Type B pancreatic cell (in vitro differentiated cells): ENCODE data around the gene TSC22D3. TPM values are rescaled to one million over a fixed set of nuclear protein-coding genes. Genes with fewer than 3 reads are reported as not detected.

Experiments used
- DNase-seq: peaks from one replicate; pipeline ENCODE4 v3.0.0; 2021; ENCODE audit warnings: mixed read lengths; ENCODE audit not compliant: unreplicated experiment; ENCODE audit errors: extremely low spot score
- H3K27ac Mint-ChIP-seq: 2 replicates; pipeline ENCODE4 v1.8.0; 2021; ENCODE audit warnings: mild to moderate bottlenecking, mixed read lengths
- H3K27me3 Mint-ChIP-seq: 2 replicates; pipeline ENCODE4 v1.8.0; 2021; ENCODE audit warnings: mixed read lengths
- H3K36me3 Mint-ChIP-seq: 2 replicates; pipeline ENCODE4 v1.8.0; 2021; ENCODE audit warnings: mixed read lengths
- H3K4me1 Mint-ChIP-seq: one replicate; pipeline ENCODE4 v1.8.0; 2021; ENCODE audit warnings: mixed read lengths; ENCODE audit not compliant: unreplicated experiment
- H3K4me3 Mint-ChIP-seq: 2 replicates; pipeline ENCODE4 v1.8.0; 2021; ENCODE audit warnings: mild to moderate bottlenecking, mixed read lengths
- H3K9me3 Mint-ChIP-seq: 2 replicates; pipeline ENCODE4 v1.8.0; 2021; ENCODE audit warnings: mixed read lengths
- CTCF ChIP-seq: fragments of 200-600 bp; sonication (generic); conservative IDR thresholded peaks from 2 replicates; pipeline ENCODE4 v1.5.0; 2021; ENCODE audit warnings: antibody characterized with exemption, mild to moderate bottlenecking
- total RNA-seq: library from RNA; stranded (reverse); gene quantifications from 2 replicates; pipeline ENCODE4 v1.2.1, GENCODE V29; 2021; ENCODE audit warnings: low replicate concordance

TSC22D3 gene
- total RNA-seq, 1 donor from 2014 or later: 34.2 TPM

GRCh38 chrX:107775000-107775733 lies 420 bp downstream of the TSC22D3 start:
- peak; percentile 20 for TF ChIP-seq CTCF
- Mint-ChIP-seq H3K27me3 (peaks cover 51% of the 10 kb centered on the region), H3K36me3 (no peaks in the 10 kb centered on the region), H3K9me3 (no peaks in the 10 kb centered on the region), H3K4me1 (peaks cover 8% of the 10 kb centered on the region), H3K4me3 (peak overlapping the region; percentile 65), H3K27ac (no peak overlapping the region)
- no peak for DNase-seq

GRCh38 chrX:107773906-107774435 lies 1.6 kb downstream of the TSC22D3 start:
- TF ChIP-seq CTCF: no peak
- DNase-seq: no peak
- Mint-ChIP-seq H3K9me3 (no peaks in the 10 kb centered on the region), H3K4me3 (peak overlapping the region; percentile 59), H3K27ac (no peak overlapping the region), H3K27me3 (peaks cover 58% of the 10 kb centered on the region), H3K4me1 (peaks cover 8% of the 10 kb centered on the region), H3K36me3 (no peaks in the 10 kb centered on the region)

- Mint-ChIP-seq H3K36me3 (no peaks in the 10 kb centered on the region), H3K27me3 (peaks cover 58% of the 10 kb centered on the region), H3K4me1 (peaks cover 8% of the 10 kb centered on the region), H3K27ac (no peak overlapping the region), H3K4me3 (no peak overlapping the region), H3K9me3 (no peaks in the 10 kb centered on the region)
- no peak for DNase-seq
- TF ChIP-seq CTCF: no peak
These were observed 2.4 kb downstream of the TSC22D3 start for GRCh38 chrX:107773206-107773605.

GRCh38 chrX:107769581-107770317 lies 5.8 kb downstream of the TSC22D3 start:
- Mint-ChIP-seq H3K27me3 (peaks cover 42% of the 10 kb centered on the region), H3K36me3 (no peaks in the 10 kb centered on the region), H3K4me1 (no peaks in the 10 kb centered on the region), H3K27ac (no peak overlapping the region), H3K9me3 (no peaks in the 10 kb centered on the region), H3K4me3 (no peak overlapping the region)
- no peak for TF ChIP-seq CTCF
- no peak for DNase-seq

- Mint-ChIP-seq H3K36me3 (no peaks in the 10 kb centered on the region), H3K9me3 (no peaks in the 10 kb centered on the region), H3K4me3 (no peak overlapping the region), H3K27me3 (peaks cover 27% of the 10 kb centered on the region), H3K4me1 (no peaks in the 10 kb centered on the region), H3K27ac (no peak overlapping the region)
- DNase-seq: no peak
- no peak for TF ChIP-seq CTCF
These were observed 7.5 kb downstream of the TSC22D3 start for GRCh38 chrX:107768051-107768450.
